ENCODE results near the gene KIAA0753. TPM values are rescaled to one million over a fixed set of nuclear protein-coding genes. Genes with fewer than 3 reads are reported as not detected.

Gene KIAA0753
- polyA plus RNA-seq, 1 donor (not counting 4 experiments of a cell fraction or from before 2014, with no cell fraction given): 11.6 TPM

DNA sequence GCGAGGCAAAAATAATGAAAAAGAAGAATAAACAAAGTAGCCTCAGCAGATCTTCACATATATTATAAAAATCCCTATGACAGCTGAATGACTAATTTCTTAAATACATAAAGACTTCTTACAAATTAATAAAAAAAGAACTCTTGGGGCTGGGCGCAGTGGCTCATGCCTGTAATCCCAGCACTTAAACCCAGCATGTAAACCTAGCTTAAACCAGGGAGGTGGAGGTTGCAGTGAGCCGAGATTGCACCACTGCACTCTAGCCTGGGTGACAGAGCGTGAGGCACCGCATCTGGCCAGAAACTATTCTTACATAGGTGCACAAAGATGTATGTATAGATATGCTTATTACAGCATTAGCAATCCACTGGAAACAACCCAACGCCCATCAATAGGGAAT is 38.7 kb upstream of the KIAA0753 start:
- Histone ChIP-seq H3K27ac (ENCODE audit: control insufficient read depth, insufficient read depth, low read length) (no peak overlapping the region), H3K9me3 (ENCODE audit: control insufficient read depth, low read depth, low read length) (no peaks in the 10 kb centered on the region), H3K36me3 (ENCODE audit: control insufficient read depth in 2 of 2, extremely low read depth in 1 of 2, insufficient read depth in 2 of 2, low read length in 2 of 2) (no peaks in the 10 kb centered on the region), H3K4me2 (ENCODE audit: control insufficient read depth, extremely low read depth, insufficient read depth, low read depth, low read length) (no peak overlapping the region), H3K4me1 (ENCODE audit: control insufficient read depth, extremely low read depth, insufficient read depth, low read length) (peaks cover 19% of the 10 kb centered on the region), H2AFZ (ENCODE audit: control insufficient read depth, low read length) (no peak overlapping the region), H3K79me2 (ENCODE audit: control insufficient read depth, insufficient read depth, low read length) (no peaks in the 10 kb centered on the region), H3K4me3 (ENCODE audit: control insufficient read depth in 2 of 3, extremely low read depth in 1 of 3, insufficient read depth in 2 of 3, low read depth in 1 of 3, low read length in 3 of 3) (no peak overlapping the region), H4K20me1 (ENCODE audit: control insufficient read depth, extremely low read depth, insufficient read depth, low read length) (no peaks in the 10 kb centered on the region), H3K9me1 (ENCODE audit: control insufficient read depth, extremely low read depth, insufficient read depth, low read length) (no peaks in the 10 kb centered on the region), H3K9ac (ENCODE audit: control insufficient read depth, extremely low read depth, insufficient read depth, low read length) (no peak overlapping the region), H3K27me3 (ENCODE audit: control insufficient read depth, extremely low read depth, insufficient read depth, low read length) (no peaks in the 10 kb centered on the region)
- dilution Hi-C loops (cut with MboI; ENCODE audit: extremely low pct_ligation_motif_present, low sequenced_read_pairs): no loop called here
- FAIRE-seq: no peak
- DNase-seq (ENCODE audit: low read depth, low spot score): no peak
- TF ChIP-seq, protein P1, sequence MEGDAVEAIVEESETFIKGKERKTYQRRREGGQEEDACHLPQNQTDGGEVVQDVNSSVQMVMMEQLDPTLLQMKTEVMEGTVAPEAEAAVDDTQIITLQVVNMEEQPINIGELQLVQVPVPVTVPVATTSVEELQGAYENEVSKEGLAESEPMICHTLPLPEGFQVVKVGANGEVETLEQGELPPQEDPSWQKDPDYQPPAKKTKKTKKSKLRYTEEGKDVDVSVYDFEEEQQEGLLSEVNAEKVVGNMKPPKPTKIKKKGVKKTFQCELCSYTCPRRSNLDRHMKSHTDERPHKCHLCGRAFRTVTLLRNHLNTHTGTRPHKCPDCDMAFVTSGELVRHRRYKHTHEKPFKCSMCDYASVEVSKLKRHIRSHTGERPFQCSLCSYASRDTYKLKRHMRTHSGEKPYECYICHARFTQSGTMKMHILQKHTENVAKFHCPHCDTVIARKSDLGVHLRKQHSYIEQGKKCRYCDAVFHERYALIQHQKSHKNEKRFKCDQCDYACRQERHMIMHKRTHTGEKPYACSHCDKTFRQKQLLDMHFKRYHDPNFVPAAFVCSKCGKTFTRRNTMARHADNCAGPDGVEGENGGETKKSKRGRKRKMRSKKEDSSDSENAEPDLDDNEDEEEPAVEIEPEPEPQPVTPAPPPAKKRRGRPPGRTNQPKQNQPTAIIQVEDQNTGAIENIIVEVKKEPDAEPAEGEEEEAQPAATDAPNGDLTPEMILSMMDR (optimal IDR thresholded peaks at IDR 0.05 in 1 of 3, IDR thresholded peaks at IDR 0.05 in 1 of 3, conservative IDR thresholded peaks at IDR 0.05 in 1 of 3; ENCODE audit: extremely low read depth in 1 of 3, insufficient read depth in 2 of 3, low read length in 3 of 3): no peak
- no peak for TF ChIP-seq EZH2 (IDR thresholded peaks at IDR 0.05; ENCODE audit: low read length)

DNA sequence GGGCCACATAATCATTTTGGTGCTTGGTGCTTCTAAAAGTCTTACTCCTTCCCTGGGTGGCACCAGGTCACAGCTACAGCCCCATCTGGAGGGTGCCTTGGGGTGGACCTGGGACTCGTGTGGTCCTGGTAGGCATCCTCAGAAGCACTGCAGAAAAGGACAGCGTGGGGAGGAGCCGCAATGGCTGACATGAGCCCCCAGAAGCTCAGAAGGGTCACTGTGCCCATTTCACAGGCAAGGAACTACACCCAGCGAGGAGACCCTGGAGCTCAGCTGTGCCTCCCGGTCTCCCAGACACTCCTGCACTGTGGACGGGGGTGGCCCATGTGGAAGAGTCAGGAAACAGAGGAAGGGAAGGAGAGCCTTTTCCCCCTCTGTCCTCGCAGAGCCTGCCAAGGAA is 37.4 kb upstream of the KIAA0753 start:
- Histone ChIP-seq H3K4me1 (ENCODE audit: control insufficient read depth, extremely low read depth, insufficient read depth, low read length) (peaks cover 19% of the 10 kb centered on the region), H3K79me2 (ENCODE audit: control insufficient read depth, insufficient read depth, low read length) (no peaks in the 10 kb centered on the region), H3K9ac (ENCODE audit: control insufficient read depth, extremely low read depth, insufficient read depth, low read length) (no peak overlapping the region), H3K4me3 (ENCODE audit: control insufficient read depth in 2 of 3, extremely low read depth in 1 of 3, insufficient read depth in 2 of 3, low read depth in 1 of 3, low read length in 3 of 3) (no peak overlapping the region), H3K27ac (ENCODE audit: control insufficient read depth, insufficient read depth, low read length) (no peak overlapping the region), H2AFZ (ENCODE audit: control insufficient read depth, low read length) (no peak overlapping the region), H3K9me1 (ENCODE audit: control insufficient read depth, extremely low read depth, insufficient read depth, low read length) (no peaks in the 10 kb centered on the region), H3K4me2 (ENCODE audit: control insufficient read depth, extremely low read depth, insufficient read depth, low read depth, low read length) (no peak overlapping the region), H3K9me3 (ENCODE audit: control insufficient read depth, low read depth, low read length) (no peaks in the 10 kb centered on the region), H3K36me3 (ENCODE audit: control insufficient read depth in 2 of 2, extremely low read depth in 1 of 2, insufficient read depth in 2 of 2, low read length in 2 of 2) (no peaks in the 10 kb centered on the region), H3K27me3 (ENCODE audit: control insufficient read depth, extremely low read depth, insufficient read depth, low read length) (no peaks in the 10 kb centered on the region), H4K20me1 (ENCODE audit: control insufficient read depth, extremely low read depth, insufficient read depth, low read length) (no peaks in the 10 kb centered on the region)
- DNase-seq (ENCODE audit: low read depth, low spot score) (no peak), FAIRE-seq (no peak)
- dilution Hi-C loops (cut with MboI; ENCODE audit: extremely low pct_ligation_motif_present, low sequenced_read_pairs): no loop called here
- TF ChIP-seq, protein P1 (optimal IDR thresholded peaks at IDR 0.05 in 1 of 3, IDR thresholded peaks at IDR 0.05 in 1 of 3, conservative IDR thresholded peaks at IDR 0.05 in 1 of 3; ENCODE audit: extremely low read depth in 1 of 3, insufficient read depth in 2 of 3, low read length in 3 of 3): no peak
- TF ChIP-seq EZH2 (IDR thresholded peaks at IDR 0.05; ENCODE audit: low read length): no peak
